Epithelial cell of prostate (primary cell): Measurements from ENCODE around the gene TRIM15.
"Not testable (repeated sequence)": the region's sequence is repeated elsewhere in the genome, so short reads cannot be mapped to it uniquely, and the experiment has no call there.

Source experiments
- DNase-seq: peaks from one replicate; pipeline ENCODE4 v3.0.0-alpha.2; 2011; ENCODE audit warnings: low read depth, low spot score
- H3K27ac ChIP-seq: fragments of 450-650 bp; 2 replicates; pipeline ENCODE4 v1.5.1; 2017; ENCODE audit warnings: mild to moderate bottlenecking

Gene TRIM15

GRCh38 chr6:30163090-30163917 lies at the start of gene TRIM15:
Gene TRIM15 (plus strand): TSS chr6:30163546. CDS start chr6:30163685, 139 bp downstream.
- no peak within 1 kb of the TSS for H3K27ac ChIP-seq
- DNase-seq = no peak

GRCh38 chr6:30113841-30114240 lies 49.5 kb upstream of the TRIM15 start:
- no peak for DNase-seq
- H3K27ac ChIP-seq = no peak overlapping the region

GRCh38 chr6:30116724-30117123 lies 46.6 kb upstream of the TRIM15 start:
- H3K27ac ChIP-seq = no peak overlapping the region
- no peak for DNase-seq

GRCh38 chr6:30118691-30119090 lies 44.7 kb upstream of the TRIM15 start:
- H3K27ac ChIP-seq, DNase-seq: not testable (repeated sequence)

GRCh38 chr6:30121446-30122366 lies 41.6 kb upstream of the TRIM15 start:
- no peak for DNase-seq
- H3K27ac ChIP-seq = no peak overlapping the region

- peak; percentile 26 for DNase-seq
- H3K27ac ChIP-seq = no peak overlapping the region
Measured at GRCh38 chr6:30122515-30122914, 40.8 kb upstream of the TRIM15 start.

GRCh38 chr6:30127238-30128093 lies 35.9 kb upstream of the TRIM15 start:
- no peak for DNase-seq
- H3K27ac ChIP-seq = no peak overlapping the region

- no peak for DNase-seq
- no peak overlapping the region for H3K27ac ChIP-seq
Measured at GRCh38 chr6:30129265-30130178, 33.8 kb upstream of the TRIM15 start.

- DNase-seq = no peak
- H3K27ac ChIP-seq = no peak overlapping the region
Measured at GRCh38 chr6:30130179-30130679, 33.1 kb upstream of the TRIM15 start.

GRCh38 chr6:30130887-30131862 lies 32.2 kb upstream of the TRIM15 start:
- H3K27ac ChIP-seq = no peak overlapping the region
- DNase-seq = peak; percentile 61

GRCh38 chr6:30131947-30132497 lies 31.3 kb upstream of the TRIM15 start:
- H3K27ac ChIP-seq = no peak overlapping the region
- no peak for DNase-seq

GRCh38 chr6:30135147-30135546 lies 28.2 kb upstream of the TRIM15 start:
- DNase-seq = no peak
- H3K27ac ChIP-seq = no peak overlapping the region

GRCh38 chr6:30135757-30136156 lies 27.6 kb upstream of the TRIM15 start, which contains the start of gene TRIM40:
Gene TRIM40 (plus strand): TSS chr6:30136140. CDS start chr6:30137037, 897 bp downstream.
- no peak for DNase-seq

GRCh38 chr6:30136570-30137286 lies 26.6 kb upstream of the TRIM15 start:
- no peak overlapping the region for H3K27ac ChIP-seq
- no peak for DNase-seq

More at GRCh38 chr6:30135757-30136156, 27.6 kb upstream of the TRIM15 start, which contains the start of gene TRIM40:
- no peak within 1 kb of the TSS for H3K27ac ChIP-seq

- H3K27ac ChIP-seq, DNase-seq: not testable (repeated sequence)
Measured at GRCh38 chr6:30140240-30140639, 23.1 kb upstream of the TRIM15 start.

- H3K27ac ChIP-seq = no peak overlapping the region
- DNase-seq = no peak
Measured at GRCh38 chr6:30142665-30143064, 20.7 kb upstream of the TRIM15 start.

- DNase-seq = no peak
- no peak overlapping the region for H3K27ac ChIP-seq
Measured at GRCh38 chr6:30143780-30144179, 19.6 kb upstream of the TRIM15 start.
